HG03280 (cell line): ENCODE results near the gene CLIP1.
"Not testable (repeated sequence)": the region's sequence is repeated elsewhere in the genome, so short reads cannot be mapped to it uniquely, and the experiment has no call there.

Experiments
- ATAC-seq: cut with Tn5 transposase; IDR thresholded peaks from one replicate; pipeline ENCODE4 v1.9.1; 2021; ENCODE audit warnings: mild to moderate bottlenecking, moderate library complexity; ENCODE audit not compliant: unreplicated experiment

CLIP1 gene

GRCh38 chr12:122357536-122357935 lies 64.9 kb downstream of the CLIP1 start:
- ATAC-seq, result not testable (repeated sequence)

DNA sequence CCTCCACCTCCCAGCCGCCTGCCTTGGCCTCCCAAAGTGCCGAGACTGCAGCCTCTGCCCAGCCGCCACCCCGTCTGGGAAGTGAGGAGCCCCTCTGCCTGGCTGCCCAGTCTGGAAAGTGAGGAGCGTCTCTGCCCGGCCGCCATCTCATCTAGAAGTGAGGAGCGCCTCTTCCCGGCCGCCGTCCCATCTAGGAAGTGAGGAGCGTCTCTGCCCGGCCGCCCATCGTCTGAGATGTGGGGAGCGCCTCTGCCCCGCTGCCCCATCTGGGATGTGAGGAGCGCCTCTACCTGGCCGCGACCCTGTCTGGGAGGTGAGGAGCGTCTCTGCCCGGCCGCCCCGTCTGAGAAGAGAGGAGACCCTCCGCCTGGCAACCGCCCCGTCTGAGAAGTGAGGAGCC lies 65.5 kb downstream of the CLIP1 start:
- not testable (repeated sequence) for ATAC-seq

GRCh38 chr12:122356192-122356635 lies 66.3 kb downstream of the CLIP1 start:
- ATAC-seq, result no peak

GRCh38 chr12:122355706-122356105 lies 66.8 kb downstream of the CLIP1 start:
- no peak for ATAC-seq

GRCh38 chr12:122354958-122355641 lies 67.4 kb downstream of the CLIP1 start:
- no peak for ATAC-seq

- no peak for ATAC-seq
Measured at GRCh38 chr12:122352394-122352793, 70.1 kb downstream of the CLIP1 start.

- ATAC-seq, result no peak
Measured at GRCh38 chr12:122350141-122350848, 72.2 kb downstream of the CLIP1 start.

DNA sequence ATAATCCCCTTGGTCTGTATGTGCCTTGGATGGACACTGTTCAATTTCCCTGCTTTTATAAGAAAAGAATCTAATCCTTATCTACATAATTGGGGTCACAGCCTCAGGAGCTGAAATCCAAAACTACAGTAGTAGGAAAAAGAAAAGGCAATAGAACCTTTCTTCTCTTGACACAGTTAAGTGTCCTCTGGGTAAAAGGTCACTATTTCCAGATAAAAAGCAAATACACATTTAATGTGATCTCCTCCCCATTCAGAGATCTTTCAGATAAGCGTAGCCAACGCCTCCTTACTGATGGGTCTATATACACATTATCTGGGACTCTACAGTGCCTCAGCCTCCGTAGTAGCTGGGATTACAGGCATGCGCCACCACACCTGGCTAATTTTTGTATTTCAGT lies 73.4 kb downstream of the CLIP1 start:
- no peak for ATAC-seq

DNA sequence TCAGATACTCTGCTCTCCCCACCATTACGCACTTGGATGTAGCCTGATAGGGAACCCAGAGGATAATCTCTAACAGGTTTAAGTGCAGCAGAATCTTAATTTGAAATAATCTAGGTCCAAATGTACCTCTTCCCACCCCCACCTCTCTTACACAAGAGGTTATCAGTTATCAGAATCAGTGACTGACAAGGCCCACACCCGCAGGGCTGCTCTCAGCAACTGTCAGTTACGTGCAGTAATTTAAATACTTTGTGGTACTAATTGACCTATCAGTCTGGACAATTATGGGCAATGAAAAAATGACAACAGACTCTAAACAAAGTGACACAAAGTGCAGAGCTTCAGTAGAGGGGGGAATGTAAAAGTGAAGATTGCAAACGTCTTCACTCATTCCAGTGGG lies 74.0 kb downstream of the CLIP1 start:
- ATAC-seq, result no peak

GRCh38 chr12:122346054-122346453 lies 76.4 kb downstream of the CLIP1 start:
- ATAC-seq, result no peak

DNA sequence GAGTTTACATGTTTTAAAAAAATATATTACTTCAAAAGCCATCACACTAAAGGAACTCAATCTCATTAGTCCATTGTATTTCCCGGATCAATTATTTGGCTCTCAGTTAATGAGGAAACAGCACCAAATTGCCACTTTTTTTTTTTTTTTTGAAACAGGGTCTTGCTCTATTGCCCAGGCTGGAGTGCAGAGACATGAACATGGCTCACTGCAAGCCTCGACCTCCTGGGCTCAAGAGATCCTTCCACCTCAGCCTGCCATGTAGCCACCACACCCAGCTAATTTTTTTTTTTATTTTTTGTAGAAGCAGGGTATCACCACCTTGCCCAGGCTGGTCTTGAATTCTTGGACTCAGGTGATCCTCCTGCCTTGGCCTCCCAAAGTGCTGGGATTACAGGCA lies 77.4 kb downstream of the CLIP1 start:
- ATAC-seq, result no peak

DNA sequence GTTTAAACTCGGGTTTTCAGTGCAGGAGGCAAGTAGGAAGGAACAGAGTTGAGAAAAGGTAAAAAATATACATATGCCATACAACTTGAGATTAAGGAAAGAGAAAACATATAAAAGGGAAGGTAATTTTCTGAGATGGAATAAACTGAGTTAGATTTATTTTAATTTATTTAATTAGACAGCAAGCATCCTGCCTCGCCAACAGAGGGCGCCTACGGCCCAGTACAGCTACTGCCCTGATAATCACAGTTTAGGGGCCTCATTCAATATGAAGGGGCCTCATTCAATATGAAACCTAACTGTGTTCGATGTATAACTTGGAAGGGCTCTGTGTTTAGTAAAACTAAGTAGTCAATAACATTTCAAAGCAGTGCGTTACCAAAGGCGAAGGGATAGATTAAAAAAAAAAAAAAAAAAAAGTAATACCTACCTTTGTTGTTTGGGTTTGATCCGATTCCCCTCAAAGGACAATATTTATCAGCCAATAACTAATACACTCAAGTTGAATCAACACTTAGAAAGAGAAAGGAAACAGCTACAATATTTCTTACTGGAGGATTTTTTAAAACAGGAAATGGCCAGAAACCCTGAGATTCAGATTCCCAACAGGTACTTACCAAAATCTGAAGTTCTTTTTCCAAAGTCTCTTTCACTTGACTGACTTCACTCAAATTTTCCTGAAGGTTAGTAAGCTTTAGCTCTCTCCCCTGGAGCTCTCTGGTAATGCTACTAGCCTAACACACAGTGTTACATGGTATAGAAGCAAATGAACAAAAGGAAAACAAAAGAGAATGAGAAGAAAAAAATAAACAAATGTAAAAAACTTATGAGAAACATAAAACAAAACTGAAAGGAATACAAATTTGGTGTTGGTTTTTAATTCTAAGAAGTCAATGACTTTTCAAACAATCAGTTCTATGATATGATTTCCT lies 86.2 kb downstream of the CLIP1 start:
- ATAC-seq, result no peak

- no peak for ATAC-seq
Measured at GRCh38 chr12:122333142-122334087, 89.1 kb downstream of the CLIP1 start.

DNA sequence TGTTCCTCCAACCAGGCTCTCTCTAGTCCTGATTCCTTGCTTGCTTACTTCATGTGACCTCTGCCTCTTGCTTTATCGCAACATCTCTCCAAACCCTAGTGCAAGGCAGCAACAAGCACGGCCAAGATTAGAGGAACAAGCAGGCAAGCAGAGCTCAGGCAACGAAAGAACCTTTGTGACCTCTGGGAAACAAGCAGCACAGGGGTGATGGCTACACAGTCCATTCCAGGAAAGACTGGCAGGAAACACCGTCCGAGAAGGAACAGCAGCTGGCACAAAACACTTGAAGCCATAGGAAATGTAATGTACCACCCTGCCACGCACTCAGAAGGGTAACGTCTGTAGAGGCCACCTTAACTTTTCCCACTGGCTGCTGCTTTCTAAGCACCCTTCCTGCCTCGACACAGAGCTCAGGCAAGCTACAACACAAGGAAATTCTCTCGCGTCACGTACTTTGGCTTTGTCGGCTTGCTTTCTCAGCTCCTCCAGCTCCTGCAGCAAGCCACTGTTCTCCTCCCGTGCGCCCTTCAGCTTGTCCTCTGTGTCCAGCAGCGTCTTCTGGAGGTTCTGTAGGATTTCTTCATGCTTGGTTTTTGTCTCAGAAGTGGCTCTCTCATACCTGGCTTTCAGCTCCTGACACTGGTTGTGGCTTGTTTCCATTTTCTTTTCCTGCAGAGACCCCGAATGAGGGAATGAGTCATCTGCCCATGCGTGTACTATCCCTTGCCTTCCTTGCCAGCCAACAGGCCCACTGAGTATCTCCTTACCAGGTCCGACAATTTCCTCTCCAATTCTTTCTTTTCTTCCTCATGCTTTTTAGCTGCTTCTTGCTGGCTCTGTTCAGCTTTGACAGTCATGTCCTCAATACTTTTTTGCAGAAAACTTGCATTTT lies 94.7 kb downstream of the CLIP1 start:
- ATAC-seq, result no peak

GRCh38 chr12:122327014-122327413 lies 95.5 kb downstream of the CLIP1 start:
- ATAC-seq, result no peak

- ATAC-seq, result no peak
Measured at GRCh38 chr12:122326586-122326985, 95.9 kb downstream of the CLIP1 start.

- ATAC-seq, result no peak
Measured at GRCh38 chr12:122323311-122324019, 99.0 kb downstream of the CLIP1 start.

DNA sequence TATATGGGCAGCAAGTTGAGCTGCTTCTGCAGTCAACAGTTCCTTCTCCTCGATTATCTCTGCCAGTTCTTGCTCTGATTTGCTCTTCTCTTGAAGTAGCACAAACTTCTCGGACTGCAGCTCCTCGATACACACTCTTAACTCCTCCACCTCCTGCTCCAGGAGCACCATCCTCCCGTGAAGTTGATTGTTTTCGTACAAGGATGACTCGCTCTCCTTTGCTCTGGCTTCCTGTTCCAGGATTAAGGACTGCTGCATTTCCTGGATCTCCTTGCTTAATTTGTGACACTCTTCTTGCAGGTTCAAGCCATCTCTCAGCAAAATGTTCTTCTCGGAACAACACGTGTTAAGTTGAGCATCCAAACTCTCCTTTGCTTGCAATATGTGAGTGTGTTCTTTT lies 100.0 kb downstream of the CLIP1 start:
- no peak for ATAC-seq
